ENCODE data around the gene HPSE2. TPM values are rescaled to one million over a fixed set of nuclear protein-coding genes. Genes with fewer than 3 reads are reported as not detected.

The HPSE2 gene
- total and polyA plus RNA-seq, 2 of the 8 experiments (the other 6 are each of a cell fraction or from before 2014, with no cell fraction given): 0.41 to 0.58 TPM

DNA sequence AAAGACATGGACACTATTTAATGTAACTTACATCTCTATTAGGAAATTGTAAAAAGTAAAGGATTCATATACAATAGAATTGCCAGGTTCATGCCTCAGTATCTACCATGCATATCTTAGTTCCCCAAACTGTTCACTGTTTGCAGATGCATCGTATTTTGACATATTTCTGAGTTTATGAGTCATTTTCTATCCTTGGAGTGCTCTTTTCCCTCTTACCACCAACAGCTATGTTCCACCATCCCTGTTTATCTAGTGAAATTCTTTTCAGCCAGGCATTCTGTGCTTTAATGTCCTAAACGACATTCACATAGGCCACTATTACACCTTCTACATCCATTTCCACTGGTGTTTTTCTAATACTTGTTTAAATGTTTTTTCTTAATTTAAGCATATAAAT is 649.6 kb downstream of the HPSE2 start (continued):
- TF ChIP-seq CBX8 (IDR thresholded peaks at IDR 0.05; ENCODE audit: borderline replicate concordance, low read depth, low read length) (no peak), POLR2A (IDR thresholded peaks at IDR 0.05; ENCODE audit: control extremely low read depth in 1 of 2, low read depth in 2 of 2, low read length in 2 of 2) (no peak), NANOG (IDR thresholded peaks at IDR 0.05; ENCODE audit: insufficient read depth, low read depth, low read length, poor library complexity, severe bottlenecking) (no peak)
- TF ChIP-seq, protein P1, sequence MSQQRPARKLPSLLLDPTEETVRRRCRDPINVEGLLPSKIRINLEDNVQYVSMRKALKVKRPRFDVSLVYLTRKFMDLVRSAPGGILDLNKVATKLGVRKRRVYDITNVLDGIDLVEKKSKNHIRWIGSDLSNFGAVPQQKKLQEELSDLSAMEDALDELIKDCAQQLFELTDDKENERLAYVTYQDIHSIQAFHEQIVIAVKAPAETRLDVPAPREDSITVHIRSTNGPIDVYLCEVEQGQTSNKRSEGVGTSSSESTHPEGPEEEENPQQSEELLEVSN (IDR thresholded peaks at IDR 0.05): no peak

Data from H1 (cell line).